GM10847 (cell line): ENCODE measurements around the gene OR8H2.

Source experiments
- POLR2A ChIP-seq: IDR thresholded peaks from 2 replicates; pipeline ENCODE4 v1.6.1; 2011; ENCODE audit not compliant: insufficient read length; ENCODE audit errors: extremely low read depth

OR8H2 gene, protein sequence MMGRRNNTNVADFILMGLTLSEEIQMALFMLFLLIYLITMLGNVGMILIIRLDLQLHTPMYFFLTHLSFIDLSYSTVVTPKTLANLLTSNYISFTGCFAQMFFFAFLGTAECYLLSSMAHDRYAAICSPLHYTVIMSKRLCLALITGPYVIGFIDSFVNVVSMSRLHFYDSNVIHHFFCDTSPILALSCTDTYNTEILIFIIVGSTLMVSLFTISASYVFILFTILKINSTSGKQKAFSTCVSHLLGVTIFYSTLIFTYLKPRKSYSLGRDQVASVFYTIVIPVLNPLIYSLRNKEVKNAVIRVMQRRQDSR

DNA sequence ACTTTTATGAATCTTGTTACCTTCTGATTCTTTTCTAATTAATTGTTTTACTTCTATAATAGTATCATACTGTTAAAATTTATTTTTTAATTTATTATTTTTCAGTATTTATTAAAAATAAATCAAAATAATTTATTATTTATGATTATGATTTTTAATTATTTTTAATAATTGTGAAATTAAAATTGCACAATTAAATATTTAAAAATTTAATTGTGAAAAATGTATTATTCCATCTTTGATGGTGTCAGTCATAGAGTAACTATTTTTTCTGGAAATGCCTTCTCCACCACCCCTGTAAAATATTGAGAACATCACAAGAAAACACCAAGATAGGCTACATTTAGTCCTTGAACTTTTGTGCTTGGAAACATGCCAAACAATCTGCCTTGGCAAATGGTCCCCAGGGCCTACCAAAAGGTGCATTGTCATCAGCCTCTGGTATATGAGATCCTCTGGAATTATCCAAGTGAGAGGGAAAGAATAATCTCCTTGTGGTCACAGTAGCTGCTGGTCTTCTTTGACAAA lies at the start of gene OR8H2:
Gene OR8H2 (plus strand): TSS at position 478 of the 528 bp plus-strand sequence. CDS start 1,356 bp downstream, outside the sequence.
- no peak for TF ChIP-seq POLR2A

DNA sequence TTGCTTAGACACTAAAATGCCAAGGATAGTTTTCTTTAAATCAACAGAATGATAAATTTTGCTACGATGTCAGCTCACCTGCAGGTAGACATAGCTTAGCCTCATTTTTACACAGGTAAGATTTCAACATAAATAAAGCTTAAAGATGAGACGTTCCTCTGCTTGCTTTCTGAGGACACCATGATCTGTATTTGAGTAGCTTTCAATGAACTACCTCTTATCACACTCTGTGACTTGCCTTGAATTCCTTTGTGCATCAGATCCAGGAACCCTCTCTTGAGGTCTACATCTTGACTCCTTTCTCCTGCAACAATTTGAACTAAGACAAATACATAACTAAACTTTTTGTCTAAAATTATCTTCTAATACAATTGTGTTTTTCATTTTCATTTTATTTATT lies 36.5 kb upstream of the OR8H2 start:
- TF ChIP-seq POLR2A = no peak

DNA sequence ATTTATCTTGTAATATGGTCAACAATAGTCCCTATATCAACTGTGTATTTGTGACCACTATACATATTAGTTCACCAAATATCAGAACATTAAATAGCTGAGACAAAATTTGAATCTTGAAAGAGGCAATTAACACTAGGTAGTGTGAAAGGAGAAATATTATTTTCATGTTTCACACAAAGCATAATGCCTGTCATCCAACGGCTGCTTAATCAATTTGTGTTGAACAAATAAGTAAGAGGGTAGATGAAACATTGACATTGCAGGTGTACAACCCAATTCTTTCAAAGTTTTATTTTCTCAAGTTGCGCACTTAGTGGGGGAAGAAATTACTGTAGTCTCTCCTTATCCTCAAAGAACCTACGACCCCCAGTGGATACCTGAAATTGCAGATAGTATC lies 13.8 kb upstream of the OR8H2 start:
- no peak for TF ChIP-seq POLR2A

DNA sequence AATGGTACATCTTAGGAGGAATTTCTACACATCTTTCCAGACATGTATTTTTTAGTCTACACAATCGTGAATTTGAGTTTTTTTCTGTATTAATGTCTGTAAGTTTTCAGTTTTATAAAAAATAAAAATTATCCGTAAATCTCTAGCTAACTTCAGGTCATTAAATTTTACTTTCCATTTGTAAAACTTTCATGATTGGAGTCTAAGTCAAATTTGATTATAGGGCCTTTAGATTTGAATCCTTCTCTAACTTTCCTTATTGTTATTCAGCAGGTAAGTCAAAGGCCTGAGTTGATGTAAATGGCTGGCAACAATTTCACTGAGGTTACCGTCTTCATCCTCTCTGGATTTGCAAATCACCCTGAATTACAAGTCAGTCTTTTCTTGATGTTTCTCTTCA lies 10.5 kb upstream of the OR8H2 start, which contains the start of gene OR8I2:
Gene OR8I2 (plus strand): TSS at position 301 of the 400 bp plus-strand sequence. CDS start 0 bp downstream, at position 301.
- no peak for TF ChIP-seq POLR2A

- TF ChIP-seq POLR2A = no peak
Measured at GRCh38 chr11:56122073-56122472, 18.6 kb downstream of the OR8H2 start, which contains the start of gene OR8H3. TSS of gene OR8H3 (plus strand) at chr11:56122373. CDS start at chr11:56122373, 0 bp downstream.

GRCh38 chr11:56140151-56140661 lies 36.7 kb downstream of the OR8H2 start, which contains the start of gene OR8J3:
TSS of gene OR8J3 (minus strand) at chr11:56140201. CDS start at chr11:56137718, 2,483 bp downstream.
- TF ChIP-seq POLR2A = no peak

- TF ChIP-seq POLR2A = no peak
Measured at GRCh38 chr11:56151376-56151775, 47.9 kb downstream of the OR8H2 start.

- no peak for TF ChIP-seq POLR2A
Measured at GRCh38 chr11:56152333-56152732, 48.8 kb downstream of the OR8H2 start.
